ENCODE data around the gene SPON1.

DNA sequence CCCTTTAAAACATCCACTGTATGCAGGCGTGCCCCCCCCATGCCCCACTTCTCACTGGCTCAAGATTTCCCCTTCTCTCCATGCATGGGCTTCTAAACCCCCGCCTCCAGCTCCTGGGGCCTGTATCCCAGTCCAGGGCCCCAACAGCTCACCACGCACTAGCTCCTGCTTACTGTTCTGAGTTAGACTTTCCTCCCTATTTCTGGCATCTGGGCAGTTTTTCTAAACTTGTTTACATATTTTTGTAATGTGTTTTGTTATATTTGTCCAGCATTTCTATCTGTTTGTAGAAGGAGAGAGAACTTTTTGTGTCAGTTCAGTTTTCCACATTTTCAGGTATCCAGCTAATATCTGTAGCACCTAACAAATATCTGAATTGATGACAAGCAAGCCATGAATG, 178.5 kb downstream of the SPON1 start:
- TF ChIP-seq, protein P1, sequence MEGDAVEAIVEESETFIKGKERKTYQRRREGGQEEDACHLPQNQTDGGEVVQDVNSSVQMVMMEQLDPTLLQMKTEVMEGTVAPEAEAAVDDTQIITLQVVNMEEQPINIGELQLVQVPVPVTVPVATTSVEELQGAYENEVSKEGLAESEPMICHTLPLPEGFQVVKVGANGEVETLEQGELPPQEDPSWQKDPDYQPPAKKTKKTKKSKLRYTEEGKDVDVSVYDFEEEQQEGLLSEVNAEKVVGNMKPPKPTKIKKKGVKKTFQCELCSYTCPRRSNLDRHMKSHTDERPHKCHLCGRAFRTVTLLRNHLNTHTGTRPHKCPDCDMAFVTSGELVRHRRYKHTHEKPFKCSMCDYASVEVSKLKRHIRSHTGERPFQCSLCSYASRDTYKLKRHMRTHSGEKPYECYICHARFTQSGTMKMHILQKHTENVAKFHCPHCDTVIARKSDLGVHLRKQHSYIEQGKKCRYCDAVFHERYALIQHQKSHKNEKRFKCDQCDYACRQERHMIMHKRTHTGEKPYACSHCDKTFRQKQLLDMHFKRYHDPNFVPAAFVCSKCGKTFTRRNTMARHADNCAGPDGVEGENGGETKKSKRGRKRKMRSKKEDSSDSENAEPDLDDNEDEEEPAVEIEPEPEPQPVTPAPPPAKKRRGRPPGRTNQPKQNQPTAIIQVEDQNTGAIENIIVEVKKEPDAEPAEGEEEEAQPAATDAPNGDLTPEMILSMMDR (IDR thresholded peaks at IDR 0.05), result no peak
- TF ChIP-seq POLR2AphosphoS5 (IDR thresholded peaks at IDR 0.05) (no peak), EP300 (IDR thresholded peaks at IDR 0.05) (no peak)

All from suprapubic skin (tissue), 4 donors.